Measurements from ENCODE around the gene GOLGA6C.
"Not testable (repeated sequence)": the region's sequence is repeated elsewhere in the genome, so short reads cannot be mapped to it uniquely, and the experiment has no call there.

DNA sequence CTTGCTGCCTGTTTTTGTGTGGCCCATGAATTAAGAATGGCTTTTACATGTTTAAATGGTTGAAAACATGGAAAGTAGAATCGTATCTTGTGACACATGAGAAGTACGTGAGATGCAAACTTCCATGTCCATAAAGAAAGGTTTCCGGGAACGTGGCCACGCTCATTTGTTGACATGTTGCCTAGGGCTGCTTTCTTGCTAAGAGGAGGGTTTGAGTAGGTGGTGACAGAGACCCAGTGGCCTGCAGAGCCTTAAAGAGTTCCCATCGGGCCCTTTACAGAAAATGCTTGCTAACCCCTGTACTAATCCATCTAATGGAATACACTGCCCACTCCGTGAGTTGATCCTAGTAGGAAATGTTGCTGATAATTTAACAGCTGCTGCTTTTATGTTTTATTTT, 31.0 kb upstream of the GOLGA6C start:
- TF ChIP-seq, protein P1, sequence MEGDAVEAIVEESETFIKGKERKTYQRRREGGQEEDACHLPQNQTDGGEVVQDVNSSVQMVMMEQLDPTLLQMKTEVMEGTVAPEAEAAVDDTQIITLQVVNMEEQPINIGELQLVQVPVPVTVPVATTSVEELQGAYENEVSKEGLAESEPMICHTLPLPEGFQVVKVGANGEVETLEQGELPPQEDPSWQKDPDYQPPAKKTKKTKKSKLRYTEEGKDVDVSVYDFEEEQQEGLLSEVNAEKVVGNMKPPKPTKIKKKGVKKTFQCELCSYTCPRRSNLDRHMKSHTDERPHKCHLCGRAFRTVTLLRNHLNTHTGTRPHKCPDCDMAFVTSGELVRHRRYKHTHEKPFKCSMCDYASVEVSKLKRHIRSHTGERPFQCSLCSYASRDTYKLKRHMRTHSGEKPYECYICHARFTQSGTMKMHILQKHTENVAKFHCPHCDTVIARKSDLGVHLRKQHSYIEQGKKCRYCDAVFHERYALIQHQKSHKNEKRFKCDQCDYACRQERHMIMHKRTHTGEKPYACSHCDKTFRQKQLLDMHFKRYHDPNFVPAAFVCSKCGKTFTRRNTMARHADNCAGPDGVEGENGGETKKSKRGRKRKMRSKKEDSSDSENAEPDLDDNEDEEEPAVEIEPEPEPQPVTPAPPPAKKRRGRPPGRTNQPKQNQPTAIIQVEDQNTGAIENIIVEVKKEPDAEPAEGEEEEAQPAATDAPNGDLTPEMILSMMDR (IDR thresholded peaks at IDR 0.05): not testable (repeated sequence)
- TF ChIP-seq EZH2 (IDR thresholded peaks at IDR 0.05): not testable (repeated sequence)

All from neural progenitor cell (in vitro differentiated cells).